HepG2 (cell line): Measurements from ENCODE around the gene KRTAP10-4. TPM values are rescaled to one million over a fixed set of nuclear protein-coding genes. Genes with fewer than 3 reads are reported as not detected.

Source experiments
- ATAC-seq: fragments of 200-7000 bp; cut with Tn5 transposase; 3 replicates; pipeline ENCODE4 v1.9.1; 2020; ENCODE audit warnings: mild to moderate bottlenecking, moderate library complexity
- BruUV-seq: library from RNA; stranded (reverse); fragments of 400-500 nt; replicated peaks from 2 replicates; lab custom pipeline; 2021; lab: Mats Ljungman, UMichigan
- CTCF ChIA-PET: fragments of 300-600 bp; formaldehyde crosslinking; extraction: SDS; loops from one replicate; lab custom pipeline; 2021; ENCODE audit warnings: low total read pairs, inconsistent platforms, low intra/inter-chr PET ratio; lab: Yijun Ruan, JAX
- POLR2A ChIA-PET: fragments of 350-600 bp; sonication (Branson Sonifier 250); formaldehyde crosslinking; loops from one replicate; lab custom pipeline; 2020; ENCODE audit warnings: antibody characterized with exemption, inconsistent platforms; lab: Yijun Ruan, JAX
- DNase-seq: peaks from one replicate; pipeline ENCODE4 v3.0.0-alpha.2; 2015; ENCODE audit warnings: low spot score
- FAIRE-seq: peaks from 3 replicates; lab custom pipeline; 2011; peaks lifted over from hg19 to GRCh38; lab: Jason Lieb, UNC
- H2AFZ ChIP-seq: one replicate; pipeline ENCODE4 v1.6.1; 2011; ENCODE audit warnings: low read length, inconsistent platforms
- H3K27ac ChIP-seq: fragments of 300-600 bp; 3 replicates; pipeline ENCODE4 v1.8.0; 2011; ENCODE audit warnings: mixed run types, mild to moderate bottlenecking, mixed read lengths, low read length, inconsistent platforms; ENCODE audit not compliant: insufficient read depth; ENCODE audit errors: extremely low read length
- H3K27me3 ChIP-seq, 2 experiments: fragments of 200-600 bp in 1 of 2; 2 replicates in 1 of 2; 3 replicates in 1 of 2; pipeline versions ENCODE4 v1.6.0 to v1.8.0; 2011; ENCODE audit warnings: low read length in 2 of 2, mild to moderate bottlenecking in 2 of 2, moderate library complexity in 2 of 2, inconsistent platforms in 1 of 2; ENCODE audit not compliant: insufficient read depth in 2 of 2, control insufficient read depth in 1 of 2
- H3K36me3 ChIP-seq, 2 experiments: fragments of 200-600 bp in 1 of 2; replicated peaks in 1 of 2; 2 replicates in 1 of 2; 3 replicates in 1 of 2; pipeline versions ENCODE4 v1.5.1 to v1.8.0; 2011; ENCODE audit warnings: low read length in 2 of 2, inconsistent platforms in 1 of 2; ENCODE audit not compliant: insufficient read depth in 2 of 2, control insufficient read depth in 1 of 2
- H3K4me1 ChIP-seq: 2 replicates; pipeline ENCODE4 v1.5.1; 2012; ENCODE audit warnings: low read length, inconsistent platforms; ENCODE audit not compliant: insufficient read depth
- H3K4me2 ChIP-seq: 2 replicates; pipeline ENCODE4 v1.6.0; 2011; ENCODE audit warnings: low read depth, low read length, inconsistent platforms
- H3K4me3 ChIP-seq, 3 experiments: fragments of 200-600 bp in 1 of 3; sonication (generic), shearing (Covaris generic) in 1 of 3; replicated peaks in 1 of 3; 2 replicates each; pipeline ENCODE4 v1.5.1; 2011 to 2016; ENCODE audit warnings: low read length in 3 of 3, inconsistent platforms in 2 of 3, low read depth in 2 of 3, mild to moderate bottlenecking in 2 of 3, control low read depth in 1 of 3, mixed read lengths in 1 of 3; ENCODE audit not compliant: insufficient read depth in 1 of 3
- H3K79me2 ChIP-seq: one replicate; pipeline ENCODE4 v1.6.1; 2011; ENCODE audit warnings: low read length, inconsistent platforms; ENCODE audit not compliant: insufficient read depth
- H3K9ac ChIP-seq: 2 replicates; pipeline ENCODE4 v1.6.0; 2011; ENCODE audit warnings: mild to moderate bottlenecking, low read depth, low read length, inconsistent platforms; ENCODE audit not compliant: insufficient read depth
- H3K9me3 ChIP-seq: 2 replicates; pipeline ENCODE4 v1.5.1; 2012; ENCODE audit warnings: mild to moderate bottlenecking, low read length
- H4K20me1 ChIP-seq: 2 replicates; pipeline ENCODE4 v1.6.0; 2011; ENCODE audit warnings: inconsistent platforms, mild to moderate bottlenecking, low read length, moderate library complexity; ENCODE audit not compliant: insufficient read depth
- ATF5 ChIP-seq: sonication (generic); formaldehyde crosslinking; IDR thresholded peaks from 2 replicates; pipeline ENCODE4 v1.4.0; 2020; ENCODE audit warnings: mild to moderate bottlenecking, low read depth, missing genetic modification reagents
- ATF6 ChIP-seq: sonication (generic); formaldehyde crosslinking; conservative IDR thresholded peaks from 2 replicates; pipeline ENCODE4 v1.4.0; 2020; ENCODE audit warnings: missing genetic modification reagents
- CERS6 ChIP-seq: sonication (generic); formaldehyde crosslinking; IDR thresholded peaks from 2 replicates; pipeline ENCODE4 v1.5.0; 2020; ENCODE audit warnings: missing genetic modification reagents
- FOXO4 ChIP-seq: sonication (generic); formaldehyde crosslinking; conservative IDR thresholded peaks from 2 replicates; pipeline ENCODE4 v1.8.1; 2023; ENCODE audit warnings: missing genetic modification reagents
- KAT2B ChIP-seq: fragments of 150-350 bp; IDR thresholded peaks from 2 replicates; pipeline ENCODE4 v1.6.1; 2014; ENCODE audit warnings: low read depth, low read length, borderline replicate concordance
- KMT2B ChIP-seq: IDR thresholded peaks from 2 replicates; pipeline ENCODE4 v1.6.1; 2016; ENCODE audit warnings: missing genetic modification reagents, missing compliant biosample characterization
- MLXIP ChIP-seq: sonication (generic); formaldehyde crosslinking; IDR thresholded peaks from 2 replicates; pipeline ENCODE4 v1.9.0; 2021; ENCODE audit warnings: missing genetic modification reagents, borderline replicate concordance
- SP1 ChIP-seq, 2 experiments: fragments of 450-650 bp in 1 of 2; sonication (generic) in 1 of 2; formaldehyde crosslinking in 1 of 2; IDR thresholded peaks; 2 replicates each; pipeline versions ENCODE4 v1.4.0 to v1.6.1; 2016 to 2020; ENCODE audit warnings: missing genetic modification reagents in 1 of 2
- TP53 ChIP-seq: sonication (generic); formaldehyde crosslinking; conservative IDR thresholded peaks from 2 replicates; pipeline ENCODE4 v1.4.0; 2020; ENCODE audit warnings: missing genetic modification reagents
- ZNF776 ChIP-seq: sonication (generic); formaldehyde crosslinking; IDR thresholded peaks from 2 replicates; pipeline ENCODE4 v1.4.0; 2020; ENCODE audit warnings: mild to moderate bottlenecking, missing genetic modification reagents
- ZSCAN21 ChIP-seq: sonication (generic); formaldehyde crosslinking; IDR thresholded peaks from 2 replicates; pipeline ENCODE4 v1.8.0; 2022; ENCODE audit warnings: mild to moderate bottlenecking, missing genetic modification reagents, moderate library complexity, borderline replicate concordance
- ZXDC ChIP-seq: sonication (generic); formaldehyde crosslinking; IDR thresholded peaks from 2 replicates; pipeline ENCODE4 v1.5.0; 2020; ENCODE audit warnings: mild to moderate bottlenecking, missing genetic modification reagents
- WGBS: methylation state at CpG from one replicate; pipeline ENCODE4 v1.1.6; 2017; ENCODE audit warnings: low lambda C conversion rate; 5-methylcytosine and 5-hydroxymethylcytosine counted together
- in situ Hi-C: cut with HindIII; loops from 2 replicates; pipeline ENCODE4 v1.10.0; 2017; ENCODE audit warnings: low pct_unique_long_range_greater_than_20kb; ENCODE audit not compliant: extremely low pct_ligation_motif_present
- intact Hi-C: fragments of 100-400 bp; cut with micrococcal nuclease; formaldehyde crosslinking; loops from one replicate; pipeline ENCODE4 v1.10.0; 2022; ENCODE audit not compliant: unreplicated experiment
- polyA plus RNA-seq, 8 experiments: library from polyadenylated mRNA; depleted of rRNA in 3 of 8; stranded (reverse) in 7 of 8; unstranded in 1 of 8; fragments of >200 nt; fragmentation: Illumina TruSeq in 4 of 8; extraction: Trizol in 4 of 8; gene quantifications; 2 replicates each; pipeline versions ENCODE4 v1.2.1 to v1.2.3, GENCODE V29; 2011 to 2016; ENCODE audit warnings: low read depth in 4 of 8, missing spikeins in 1 of 8, mixed read lengths in 1 of 8; ENCODE audit not compliant: insufficient read depth in 1 of 8
- total RNA-seq, 5 experiments: library from RNA; depleted of rRNA; stranded (reverse); fragments of >200 nt; fragmentation: Illumina TruSeq; extraction: Trizol; gene quantifications; 2 replicates each; pipeline ENCODE4 v1.2.3, GENCODE V29; 2016; ENCODE audit warnings: low read depth in 1 of 5

Gene KRTAP10-4
- total and polyA plus RNA-seq, 2 of the 13 experiments (the other 11 are each of a cell fraction or from before 2014, with no cell fraction given), result not detected

GRCh38 chr21:44579833-44580144 is 6.3 kb downstream of the KRTAP10-4 start:
- POLR2A ChIA-PET, result no interaction called here
- 53% methylated on average over 5 of the region's 7 CpGs for WGBS
- no peak for TF ChIP-seq ZXDC (CRISPR knock-in tag)
- TF ChIP-seq ZNF776, result no peak
- no peak for TF ChIP-seq CERS6 (CRISPR knock-in tag)
- TF ChIP-seq ATF5, result no peak
- TF ChIP-seq FOXO4, result no peak
- TF ChIP-seq ATF6, result no peak
- TF ChIP-seq ZSCAN21 (CRISPR knock-in tag), result no peak
- TF ChIP-seq TP53 (CRISPR knock-in tag), result no peak
- no peak for TF ChIP-seq SP1 (IDR thresholded peaks at IDR 0.05)
- TF ChIP-seq SP1 (CRISPR knock-in tag; IDR thresholded peaks at IDR 0.05), result no peak
- TF ChIP-seq KAT2B, result no peak
- TF ChIP-seq KMT2B, result no peak
- no peak for TF ChIP-seq MLXIP (CRISPR knock-in tag)

More at GRCh38 chr21:44579833-44580144, 6.3 kb downstream of the KRTAP10-4 start:
- Histone ChIP-seq H3K27ac (no peak overlapping the region), H3K79me2 (no peaks in the 10 kb centered on the region), H4K20me1 (no peaks in the 10 kb centered on the region), H3K9ac (no peak overlapping the region), H3K4me3 (no peak overlapping the region), H3K4me2 (no peak overlapping the region), H2AFZ (no peak overlapping the region), H3K9me3 (peaks cover 13% of the 10 kb centered on the region), H3K27me3 (no peaks in the 10 kb centered on the region), H3K36me3 (no peaks in the 10 kb centered on the region), H3K4me1 (peaks cover 10% of the 10 kb centered on the region)
- in situ Hi-C loops (no loop called here), intact Hi-C loops (no loop called here)
- FAIRE-seq (no peak), DNase-seq (no peak), ATAC-seq (no peak)
- no TSS peak for BruUV-seq
- CTCF ChIA-PET, result no interaction called here
